ENCODE data around the gene TBC1D16.

TBC1D16 gene

GRCh38 chr17:79931817-79932309, 103.8 kb downstream of the TBC1D16 start:
- in situ Hi-C loops (cut with HindIII; ENCODE audit: low sequenced_read_pairs) = no loop called here

GRCh38 chr17:79930877-79931816, 104.5 kb downstream of the TBC1D16 start:
- in situ Hi-C loops (cut with HindIII; ENCODE audit: low sequenced_read_pairs) = no loop called here

- in situ Hi-C loops (cut with HindIII; ENCODE audit: low sequenced_read_pairs) = no loop called here
These were observed 105.4 kb downstream of the TBC1D16 start for GRCh38 chr17:79930062-79930876.

- in situ Hi-C loops (cut with HindIII; ENCODE audit: low sequenced_read_pairs) = loop anchor here (5.0 kb wide), 1 partner anchor 48 kb away; no protein-coding TSS in a partner anchor
These were observed 106.2 kb downstream of the TBC1D16 start for GRCh38 chr17:79929257-79930061.

GRCh38 chr17:79928502-79929256, 107.0 kb downstream of the TBC1D16 start:
- in situ Hi-C loops (cut with HindIII; ENCODE audit: low sequenced_read_pairs) = loop anchor here (5.0 kb wide), 1 partner anchor 49 kb away; no protein-coding TSS in a partner anchor

GRCh38 chr17:79927688-79928501, 107.8 kb downstream of the TBC1D16 start:
- in situ Hi-C loops (cut with HindIII; ENCODE audit: low sequenced_read_pairs) = loop anchor here (5.0 kb wide), 1 partner anchor 49 kb away; no protein-coding TSS in a partner anchor

GRCh38 chr17:79927136-79927661, 108.5 kb downstream of the TBC1D16 start:
- in situ Hi-C loops (cut with HindIII; ENCODE audit: low sequenced_read_pairs) = loop anchor here (5.0 kb wide), 1 partner anchor 50 kb away; no protein-coding TSS in a partner anchor

- in situ Hi-C loops (cut with HindIII; ENCODE audit: low sequenced_read_pairs) = loop anchor here (5.0 kb wide), 1 partner anchor 51 kb away; no protein-coding TSS in a partner anchor
These were observed 109.0 kb downstream of the TBC1D16 start for GRCh38 chr17:79926605-79927135.

GRCh38 chr17:79926142-79926604, 109.5 kb downstream of the TBC1D16 start:
- in situ Hi-C loops (cut with HindIII; ENCODE audit: low sequenced_read_pairs) = loop anchor here (5.0 kb wide), 1 partner anchor 51 kb away; no protein-coding TSS in a partner anchor

GRCh38 chr17:79925242-79925957, 110.3 kb downstream of the TBC1D16 start:
- in situ Hi-C loops (cut with HindIII; ENCODE audit: low sequenced_read_pairs) = loop anchor here (5.0 kb wide), 1 partner anchor 52 kb away; no protein-coding TSS in a partner anchor

GRCh38 chr17:79924639-79924976, 111.1 kb downstream of the TBC1D16 start:
- in situ Hi-C loops (cut with HindIII; ENCODE audit: low sequenced_read_pairs) = no loop called here

- in situ Hi-C loops (cut with HindIII; ENCODE audit: low sequenced_read_pairs) = no loop called here
These were observed 111.6 kb downstream of the TBC1D16 start for GRCh38 chr17:79923974-79924638.

GRCh38 chr17:79922798-79923197, 112.9 kb downstream of the TBC1D16 start:
- in situ Hi-C loops (cut with HindIII; ENCODE audit: low sequenced_read_pairs) = no loop called here

- in situ Hi-C loops (cut with HindIII; ENCODE audit: low sequenced_read_pairs) = no loop called here
These were observed 113.5 kb downstream of the TBC1D16 start for GRCh38 chr17:79922116-79922601.

- in situ Hi-C loops (cut with HindIII; ENCODE audit: low sequenced_read_pairs) = no loop called here
These were observed 114.1 kb downstream of the TBC1D16 start for GRCh38 chr17:79921411-79922115.

- in situ Hi-C loops (cut with HindIII; ENCODE audit: low sequenced_read_pairs) = no loop called here
These were observed 114.8 kb downstream of the TBC1D16 start for GRCh38 chr17:79920751-79921410.
